ENCODE measurements around the gene TPMT. TPM values are rescaled to one million over a fixed set of nuclear protein-coding genes. Genes with fewer than 3 reads are reported as not detected.

Gene TPMT
- total RNA-seq, 1 donor from 2014 or later: 8.2 TPM

DNA sequence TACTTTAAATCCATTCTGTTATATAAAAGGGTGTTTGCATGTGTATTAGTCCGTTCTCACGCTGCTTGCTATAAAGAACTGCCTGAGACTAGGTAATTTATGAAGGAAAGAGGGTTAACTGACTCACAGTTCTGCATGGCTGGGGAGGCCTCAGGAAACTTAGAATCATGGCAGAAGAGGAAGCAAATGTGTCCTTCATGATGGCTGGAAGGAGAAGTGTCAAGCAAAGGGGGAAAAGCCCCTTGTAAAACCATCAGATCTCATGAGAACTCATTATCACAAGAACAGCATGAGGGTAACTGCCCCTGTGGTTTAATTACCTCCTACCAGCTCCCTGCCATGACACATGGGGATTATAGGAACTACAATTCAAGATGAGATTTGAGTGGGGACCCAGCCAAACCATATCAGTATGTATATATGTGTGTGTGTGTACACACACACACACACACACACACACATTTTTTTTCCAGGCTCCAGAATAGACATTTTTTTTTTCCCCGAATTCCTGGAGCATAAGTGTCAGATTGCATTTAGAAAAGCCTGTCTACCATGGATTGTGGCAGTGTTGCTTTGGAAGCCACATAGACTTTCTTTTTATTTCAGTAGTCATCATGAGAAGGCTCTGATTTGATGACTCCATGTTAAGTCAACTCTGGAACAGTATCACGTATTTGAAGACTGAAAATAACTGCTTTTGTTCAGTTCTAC is 31.8 kb upstream of the TPMT start:
- no peak overlapping the region for H3K4me3 Mint-ChIP-seq (ENCODE audit: low read depth)
- no peaks in the 10 kb centered on the region for H3K9me3 Mint-ChIP-seq (ENCODE audit: low read depth)
- peaks cover 9% of the 10 kb centered on the region for H3K36me3 Mint-ChIP-seq (ENCODE audit: insufficient read depth)
- no peaks in the 10 kb centered on the region for H3K4me1 Mint-ChIP-seq (ENCODE audit: low read depth)
- DNase-seq (ENCODE audit: low spot score, unreplicated experiment): no peak
- no peaks in the 10 kb centered on the region for H3K27me3 Mint-ChIP-seq
- TF ChIP-seq CTCF (IDR thresholded peaks at IDR 0.05; ENCODE audit: unreplicated experiment): no peak
- no peak overlapping the region for H3K27ac Mint-ChIP-seq

DNA sequence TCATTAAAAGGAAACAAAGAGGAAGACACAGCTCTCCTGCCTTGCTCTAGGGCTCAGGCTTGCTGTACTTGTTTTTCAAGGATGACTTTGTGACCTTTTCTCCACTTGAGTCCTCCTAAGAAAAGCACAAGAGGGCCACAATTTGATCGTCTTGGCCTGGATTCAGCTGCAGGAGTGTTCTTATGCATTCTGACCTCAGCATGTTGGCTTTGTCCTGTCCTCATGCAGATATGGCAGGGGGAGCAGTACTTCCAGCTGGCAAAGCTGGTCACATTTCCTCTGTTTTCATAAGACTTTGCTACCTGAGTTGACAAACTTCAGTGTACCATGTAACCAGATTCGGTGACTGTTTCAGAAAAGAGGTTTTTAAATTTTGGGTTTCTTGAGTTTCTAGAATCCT is 31.2 kb upstream of the TPMT start:
- Mint-ChIP-seq H3K27me3 (no peaks in the 10 kb centered on the region), H3K4me3 (ENCODE audit: low read depth) (no peak overlapping the region), H3K27ac (no peak overlapping the region), H3K4me1 (ENCODE audit: low read depth) (no peaks in the 10 kb centered on the region), H3K36me3 (ENCODE audit: insufficient read depth) (peaks cover 7% of the 10 kb centered on the region), H3K9me3 (ENCODE audit: low read depth) (no peaks in the 10 kb centered on the region)
- no peak for TF ChIP-seq CTCF (IDR thresholded peaks at IDR 0.05; ENCODE audit: unreplicated experiment)
- no peak for DNase-seq (ENCODE audit: low spot score, unreplicated experiment)

DNA sequence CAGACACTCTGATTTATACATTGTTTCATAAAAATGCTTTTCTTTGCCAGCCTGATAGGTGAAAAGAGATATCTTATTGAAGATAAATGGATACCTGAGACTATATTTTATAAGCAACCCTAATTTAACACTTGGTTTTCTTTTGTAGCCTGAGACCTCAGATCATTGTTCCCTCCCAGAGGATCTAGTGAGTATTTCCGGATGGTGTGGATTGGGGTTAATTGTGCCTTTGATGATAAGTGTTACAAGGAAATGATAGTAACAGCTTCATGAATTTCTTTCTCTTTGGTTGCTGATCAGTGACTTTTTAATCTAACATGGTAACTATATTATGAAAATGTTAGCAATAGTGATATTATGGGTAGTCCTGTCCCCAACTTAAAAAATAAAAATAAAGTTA is 30.7 kb upstream of the TPMT start:
- Mint-ChIP-seq H3K4me3 (ENCODE audit: low read depth) (no peak overlapping the region), H3K27ac (no peak overlapping the region), H3K27me3 (no peaks in the 10 kb centered on the region), H3K36me3 (ENCODE audit: insufficient read depth) (peaks cover 10% of the 10 kb centered on the region), H3K9me3 (ENCODE audit: low read depth) (no peaks in the 10 kb centered on the region), H3K4me1 (ENCODE audit: low read depth) (no peaks in the 10 kb centered on the region)
- TF ChIP-seq CTCF (IDR thresholded peaks at IDR 0.05; ENCODE audit: unreplicated experiment): no peak
- DNase-seq (ENCODE audit: low spot score, unreplicated experiment): no peak

DNA sequence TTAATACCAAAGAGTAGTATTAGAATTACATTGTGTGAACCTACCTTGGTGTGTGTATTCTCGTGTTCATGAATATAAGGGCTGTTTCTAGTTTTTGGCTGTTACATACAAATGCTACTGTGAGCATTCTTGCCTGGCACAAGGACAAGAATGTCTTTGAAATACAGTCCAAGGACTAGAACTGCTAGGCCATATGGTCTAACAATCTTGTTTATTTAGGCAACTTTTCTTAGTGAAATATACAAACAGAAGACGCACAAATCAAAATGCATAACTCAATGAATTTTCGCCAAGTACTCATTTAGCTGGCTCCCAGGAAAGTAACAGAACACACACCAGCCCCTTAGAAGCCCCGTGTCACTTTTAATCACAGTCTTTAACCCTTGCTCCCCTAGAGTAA is 28.9 kb upstream of the TPMT start:
- Mint-ChIP-seq H3K4me3 (ENCODE audit: low read depth) (no peak overlapping the region), H3K27me3 (no peaks in the 10 kb centered on the region), H3K27ac (no peak overlapping the region), H3K36me3 (ENCODE audit: insufficient read depth) (peaks cover 14% of the 10 kb centered on the region), H3K4me1 (ENCODE audit: low read depth) (no peaks in the 10 kb centered on the region), H3K9me3 (ENCODE audit: low read depth) (no peaks in the 10 kb centered on the region)
- no peak for TF ChIP-seq CTCF (IDR thresholded peaks at IDR 0.05; ENCODE audit: unreplicated experiment)
- DNase-seq (ENCODE audit: low spot score, unreplicated experiment): no peak

- Mint-ChIP-seq H3K4me3 (ENCODE audit: low read depth) (no peak overlapping the region), H3K4me1 (ENCODE audit: low read depth) (no peaks in the 10 kb centered on the region)
These were observed 27.7 kb upstream of the TPMT start for GRCh38 chr6:18182568-18182967.

More at GRCh38 chr6:18182568-18182967, 27.7 kb upstream of the TPMT start:
- no peaks in the 10 kb centered on the region for H3K9me3 Mint-ChIP-seq (ENCODE audit: low read depth)
- no peak for TF ChIP-seq CTCF (IDR thresholded peaks at IDR 0.05; ENCODE audit: unreplicated experiment)
- no peaks in the 10 kb centered on the region for H3K27me3 Mint-ChIP-seq
- H3K36me3 Mint-ChIP-seq (ENCODE audit: insufficient read depth): peaks cover 17% of the 10 kb centered on the region
- H3K27ac Mint-ChIP-seq: no peak overlapping the region
- no peak for DNase-seq (ENCODE audit: low spot score, unreplicated experiment)

Data from progenitor cell of endocrine pancreas (in vitro differentiated cells).